T-helper 22 cell (primary cell): Measurements from ENCODE around the gene RRP36.
"Not testable (repeated sequence)": the region's sequence is repeated elsewhere in the genome, so short reads cannot be mapped to it uniquely, and the experiment has no call there.

ENCODE experiments used
- DNase-seq: peaks from one replicate; pipeline ENCODE4 v3.0.0-alpha.2; 2020; ENCODE audit warnings: low read depth

RRP36 gene, protein sequence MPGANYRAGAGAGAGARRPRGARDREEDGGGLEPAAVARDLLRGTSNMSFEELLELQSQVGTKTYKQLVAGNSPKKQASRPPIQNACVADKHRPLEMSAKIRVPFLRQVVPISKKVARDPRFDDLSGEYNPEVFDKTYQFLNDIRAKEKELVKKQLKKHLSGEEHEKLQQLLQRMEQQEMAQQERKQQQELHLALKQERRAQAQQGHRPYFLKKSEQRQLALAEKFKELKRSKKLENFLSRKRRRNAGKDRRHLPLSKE

DNA sequence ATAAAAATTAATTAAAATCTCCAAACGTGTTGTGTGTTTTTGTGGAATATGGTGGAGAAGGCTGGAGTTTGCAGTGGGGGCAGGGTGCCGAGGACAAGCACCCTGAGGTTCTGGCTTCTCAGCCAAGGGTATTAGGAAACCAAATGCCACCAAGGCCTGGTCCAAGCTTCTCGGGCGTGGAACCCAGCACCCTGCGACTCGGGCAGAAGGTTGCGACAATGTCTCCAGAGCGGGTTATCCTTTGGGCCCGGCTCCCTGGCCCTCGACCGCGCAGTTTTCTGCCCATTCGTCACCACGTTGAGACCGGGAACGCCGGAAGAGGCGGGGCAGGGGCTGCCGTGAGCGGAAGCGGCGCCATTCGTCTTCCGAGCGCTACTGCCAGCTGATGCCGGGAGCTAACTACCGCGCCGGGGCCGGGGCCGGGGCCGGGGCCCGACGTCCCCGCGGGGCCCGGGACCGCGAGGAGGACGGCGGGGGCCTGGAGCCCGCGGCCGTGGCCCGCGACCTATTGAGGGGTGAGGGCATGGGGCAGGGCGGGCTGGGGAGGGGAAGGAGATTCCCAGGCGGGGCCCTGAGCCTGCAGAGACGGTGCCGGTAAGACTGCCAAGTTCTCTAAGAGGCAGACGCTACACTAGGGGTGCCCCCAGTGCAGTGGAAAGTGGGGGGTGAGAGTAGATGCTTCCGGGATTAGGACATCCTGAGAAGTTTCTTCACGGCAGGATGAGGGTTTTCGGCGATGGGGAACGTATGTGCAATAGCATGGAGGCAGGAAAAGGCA is at the start of gene RRP36:
Gene RRP36, plus strand, starts transcription at position 354 of the 778 bp plus-strand sequence. Its CDS starts 32 bp downstream, at position 386.
- peak; percentile 48 for DNase-seq

DNA sequence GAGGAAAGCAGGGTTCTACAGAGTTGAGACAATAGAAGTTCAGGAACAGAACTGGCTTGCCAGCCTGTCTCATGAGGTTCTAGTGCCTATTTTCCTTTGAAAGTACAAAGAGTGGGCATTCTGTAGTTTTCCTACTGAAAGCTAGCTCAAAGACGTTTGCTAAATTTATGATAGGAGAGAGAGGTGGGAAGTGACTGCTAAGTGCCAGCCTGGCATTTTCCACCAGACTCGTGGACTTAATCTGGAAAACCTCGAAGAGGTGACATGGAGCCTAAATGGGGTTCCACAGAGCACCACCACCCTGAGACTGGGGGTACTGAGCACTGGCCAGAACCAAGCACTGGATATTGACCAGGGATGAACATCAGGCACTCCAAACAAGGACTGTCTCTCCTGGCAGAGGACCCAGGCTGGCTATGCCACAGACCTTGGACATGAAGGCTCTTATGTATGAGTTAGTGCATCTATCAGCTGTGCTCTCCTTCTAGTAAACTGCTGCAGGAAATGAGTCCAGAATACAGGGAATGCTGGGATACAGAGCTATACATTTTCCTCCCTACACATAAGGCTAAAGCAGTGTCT is 49.6 kb upstream of the RRP36 start:
- DNase-seq = no peak

DNA sequence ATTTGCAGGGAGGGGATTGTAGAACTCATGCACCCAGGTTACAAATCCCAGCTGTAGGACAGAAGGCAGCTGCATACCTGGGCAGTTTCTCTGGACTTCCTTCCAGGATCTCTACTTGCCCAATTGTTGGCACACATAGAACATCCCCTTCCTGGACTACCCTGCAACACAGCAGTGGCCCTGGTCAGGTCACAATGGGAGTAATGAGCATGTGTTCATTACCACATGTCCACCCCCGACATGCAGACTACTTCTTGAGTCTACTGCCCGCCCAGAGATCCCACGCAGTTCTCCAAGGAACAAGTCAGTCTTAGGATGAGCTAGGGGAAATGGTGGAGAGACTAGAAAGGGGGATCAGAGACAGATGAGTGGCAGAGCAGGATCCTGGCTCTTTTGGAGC is 47.5 kb upstream of the RRP36 start:
- DNase-seq = no peak

GRCh38 chr6:42974919-42975505 is 46.4 kb upstream of the RRP36 start:
- no peak for DNase-seq

GRCh38 chr6:42978487-42978838 is 43.0 kb upstream of the RRP36 start:
- no peak for DNase-seq

- peak; percentile 95 for DNase-seq
These were observed 42.4 kb upstream of the RRP36 start, which contains the start of gene PEX6 for GRCh38 chr6:42978839-42979522. TSS of gene PEX6 (minus strand) at chr6:42979181. CDS start at chr6:42979150, 31 bp downstream.

DNA sequence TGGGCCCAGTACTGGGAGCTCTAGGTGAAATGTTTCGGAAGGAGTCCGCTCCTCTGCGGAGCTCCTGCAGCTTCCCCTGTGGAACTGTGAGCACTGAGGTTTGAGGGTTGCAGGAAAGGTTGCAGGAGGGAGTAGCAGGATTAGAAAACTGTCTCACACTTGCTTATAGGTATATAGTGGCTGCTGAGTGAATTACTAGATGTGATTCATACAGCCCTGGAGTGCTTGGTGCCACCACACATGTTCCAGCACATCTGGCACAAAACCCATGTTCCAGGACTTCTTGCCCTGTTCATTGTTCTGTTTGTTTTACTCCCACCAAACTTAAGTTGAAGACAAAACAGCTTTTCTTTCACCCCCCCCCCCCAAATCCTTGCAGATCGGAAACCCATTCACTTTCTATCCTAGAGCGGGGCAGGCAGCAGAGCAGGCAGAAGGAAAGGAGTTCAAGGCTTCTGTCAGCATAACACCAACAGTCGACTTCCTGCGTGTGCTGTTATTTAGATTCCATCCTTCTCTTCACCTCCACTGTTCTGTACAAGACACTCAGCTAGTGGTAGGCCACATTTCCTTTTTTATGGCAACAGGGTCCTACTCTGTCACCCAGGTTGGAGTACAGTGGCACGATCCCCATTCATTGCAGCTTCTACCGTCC is 41.8 kb upstream of the RRP36 start:
- no peak for DNase-seq

- DNase-seq = no peak
These were observed 39.6 kb upstream of the RRP36 start for GRCh38 chr6:42981836-42982235.

DNA sequence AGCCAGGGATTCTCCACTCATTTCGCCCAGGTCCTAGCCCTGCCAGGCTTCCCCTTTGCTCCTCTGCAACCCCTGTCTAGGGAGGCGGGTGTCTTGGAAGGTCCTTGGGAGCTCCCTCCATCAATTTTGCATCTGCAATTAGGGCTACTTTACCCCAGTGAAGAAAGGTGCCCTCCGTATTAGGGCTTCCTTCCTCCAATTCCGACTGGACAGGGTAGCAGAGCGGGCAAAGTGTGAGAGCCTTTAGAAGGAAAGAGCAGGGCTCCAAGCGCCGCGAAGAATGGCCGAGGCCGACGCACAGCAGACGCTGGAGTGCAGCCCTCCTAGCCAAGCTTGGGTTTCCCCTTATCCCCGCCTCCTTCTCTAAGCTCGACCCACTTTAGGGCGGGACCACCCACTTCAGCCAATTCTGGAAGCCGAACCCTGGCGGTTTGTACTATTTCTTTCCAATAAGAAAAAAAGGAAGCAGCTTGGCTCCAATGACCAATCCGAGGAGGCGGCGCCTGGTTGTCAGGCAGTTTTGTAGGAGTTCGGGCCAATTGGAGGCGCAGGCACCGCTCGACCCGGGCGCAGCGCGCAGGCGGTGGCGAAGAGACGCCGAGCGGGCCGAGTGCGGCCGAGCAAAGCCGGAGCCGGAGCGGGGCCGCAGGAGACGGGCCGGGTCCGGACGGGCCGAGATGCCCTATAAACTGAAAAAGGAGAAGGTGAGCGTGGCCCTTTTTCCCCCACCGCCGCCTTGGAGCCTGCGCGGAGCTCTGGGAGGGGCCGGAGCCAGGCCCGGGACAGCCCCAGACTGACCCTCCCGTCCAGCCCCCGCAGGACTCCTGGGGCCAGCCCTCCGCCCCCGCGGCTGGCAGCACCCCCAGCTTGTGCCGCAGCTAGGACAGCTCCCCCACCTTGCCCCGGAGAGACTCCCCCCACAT is 37.2 kb upstream of the RRP36 start, which contains the start of gene PPP2R5D:
Gene PPP2R5D, plus strand, starts transcription at position 570 of the 923 bp plus-strand sequence. Its CDS starts 108 bp downstream, at position 678.
- peak; percentile 95 for DNase-seq

GRCh38 chr6:42984924-42985475 is 36.4 kb upstream of the RRP36 start:
- no peak for DNase-seq

DNA sequence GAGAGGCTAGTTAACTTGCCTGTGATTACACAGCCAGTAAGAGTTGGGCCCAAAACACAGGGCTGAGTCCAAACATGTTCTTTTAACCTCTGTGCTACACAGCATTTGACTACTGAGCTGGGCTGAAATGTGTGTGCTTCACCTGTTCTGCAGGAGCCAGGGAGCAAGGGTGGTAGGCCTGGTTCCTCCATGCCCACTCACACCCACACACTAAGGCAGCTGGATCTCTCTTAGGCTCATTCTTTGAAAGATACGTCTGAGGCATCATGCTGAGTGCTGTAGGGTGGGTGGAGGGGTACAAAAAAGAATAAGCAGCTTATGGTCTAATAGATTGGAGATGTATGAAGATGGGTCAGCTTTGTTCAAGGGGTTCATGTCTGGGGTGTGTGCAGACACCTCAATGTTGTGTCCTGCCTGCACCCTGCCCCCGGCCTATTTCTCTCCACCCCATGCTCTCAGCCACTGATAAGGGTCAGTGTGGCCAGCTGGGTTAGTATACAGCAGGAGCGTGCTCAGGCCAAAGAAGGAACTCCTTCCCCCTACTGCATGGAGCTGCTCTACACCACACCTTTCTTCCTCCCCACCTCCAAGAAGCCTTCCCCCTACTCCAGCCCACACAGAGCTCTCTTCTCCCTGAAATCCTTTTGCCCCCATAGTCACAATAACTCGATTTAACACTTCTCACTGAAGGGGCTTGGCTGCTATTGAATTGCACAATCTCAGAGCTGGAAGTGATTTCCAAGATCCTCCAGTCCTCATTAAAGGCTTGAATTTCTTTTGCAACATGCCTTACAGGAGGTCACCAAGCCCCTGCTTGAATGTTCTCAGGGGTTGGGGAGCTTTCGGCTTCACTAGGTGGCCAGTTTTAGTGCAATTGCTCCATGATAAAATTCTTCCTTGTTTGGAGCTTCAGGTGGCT is 33.6 kb upstream of the RRP36 start:
- no peak for DNase-seq

DNA sequence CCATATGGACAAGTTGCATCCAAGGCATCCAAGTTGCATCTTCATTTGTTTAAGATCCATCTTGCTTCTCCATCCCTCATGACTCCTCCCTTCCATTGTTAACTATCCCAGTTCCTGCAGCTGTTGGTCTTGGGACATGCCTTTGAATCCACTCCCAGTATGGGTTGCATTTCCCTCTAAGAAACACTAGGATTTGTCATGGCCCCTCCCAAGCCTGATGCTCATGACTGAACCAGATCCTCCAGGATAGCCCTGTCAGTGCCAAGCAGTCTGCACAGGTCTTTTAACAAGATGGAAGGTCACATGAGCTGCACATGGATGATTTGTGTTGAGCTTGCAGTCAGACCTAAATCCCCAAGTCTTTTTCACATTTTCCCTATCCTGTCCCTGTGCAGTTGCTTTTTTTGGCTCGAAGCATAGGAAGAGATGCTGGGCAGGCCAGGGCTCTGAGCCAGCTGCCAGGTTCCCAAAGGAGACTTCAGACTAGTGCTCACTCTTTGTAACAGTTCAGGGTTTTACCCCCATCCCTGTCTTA is 32.9 kb upstream of the RRP36 start:
- DNase-seq = no peak

- DNase-seq = no peak
These were observed 31.5 kb upstream of the RRP36 start for GRCh38 chr6:42989923-42990322.

DNA sequence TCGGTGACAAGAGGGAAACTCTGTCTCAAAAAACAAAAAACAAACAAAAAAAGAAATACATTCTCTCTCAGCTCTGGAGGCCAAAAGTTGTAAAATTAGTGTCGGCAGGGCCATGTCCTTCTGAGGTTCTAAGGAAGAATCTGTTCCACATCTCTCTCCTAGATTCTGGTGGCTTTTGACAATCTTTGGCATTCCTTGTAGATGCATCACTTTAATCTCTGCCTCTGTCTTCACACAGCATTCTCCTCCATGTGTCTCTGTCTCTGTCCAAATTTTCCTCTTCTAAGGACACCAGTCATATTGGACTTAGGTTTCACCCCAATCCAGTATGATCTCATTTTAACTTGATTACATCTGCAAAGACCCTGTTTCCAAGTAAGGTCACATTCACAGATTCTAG is 28.0 kb upstream of the RRP36 start:
- no peak for DNase-seq

- no peak for DNase-seq
These were observed 24.9 kb upstream of the RRP36 start for GRCh38 chr6:42996513-42996912.

DNA sequence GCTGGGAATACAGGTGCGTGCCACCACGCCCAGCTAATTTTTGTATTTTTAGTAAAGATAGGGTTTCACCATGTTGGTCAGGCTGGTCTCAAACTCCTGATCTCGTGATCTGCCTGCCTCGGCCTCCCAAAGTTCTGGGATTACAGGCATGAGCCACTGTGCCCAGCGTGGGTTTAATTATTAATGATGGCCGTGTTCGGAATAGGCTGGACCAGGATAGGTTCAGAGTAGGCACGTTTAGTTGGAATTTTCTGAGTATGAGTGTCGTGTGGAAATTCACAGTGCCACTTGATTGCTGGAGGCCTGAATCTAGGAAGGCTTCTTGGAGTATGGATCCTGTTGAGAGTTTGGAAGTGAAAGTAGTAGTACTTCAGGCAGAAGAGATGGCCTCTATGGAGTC is 23.2 kb upstream of the RRP36 start:
- DNase-seq = not testable (repeated sequence)

DNA sequence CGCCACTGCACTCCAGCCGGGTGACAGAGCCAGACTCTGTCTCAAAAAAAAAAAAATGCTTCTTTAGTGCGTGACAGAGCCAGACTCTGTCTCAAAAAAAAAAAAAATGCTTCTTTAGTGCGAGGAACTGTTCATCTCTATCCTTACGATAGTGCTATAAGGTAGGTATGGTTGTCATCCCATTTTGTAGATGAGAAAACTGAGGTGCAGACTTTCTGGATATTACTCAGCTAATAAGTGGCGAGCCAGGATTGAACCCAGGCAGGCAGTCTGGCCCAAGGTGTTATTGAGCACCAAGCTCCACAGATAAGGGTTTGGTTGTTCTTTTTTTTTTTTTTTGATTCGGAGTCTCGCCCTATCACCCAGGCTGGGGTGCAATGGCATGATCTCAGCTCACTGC is 19.6 kb upstream of the RRP36 start:
- no peak for DNase-seq

- no peak for DNase-seq
These were observed 15.6 kb upstream of the RRP36 start for GRCh38 chr6:43005844-43006243.

GRCh38 chr6:43006251-43006650 is 15.2 kb upstream of the RRP36 start:
- no peak for DNase-seq
